ENCODE data around the gene ADAM15.

ADAM15 gene

DNA sequence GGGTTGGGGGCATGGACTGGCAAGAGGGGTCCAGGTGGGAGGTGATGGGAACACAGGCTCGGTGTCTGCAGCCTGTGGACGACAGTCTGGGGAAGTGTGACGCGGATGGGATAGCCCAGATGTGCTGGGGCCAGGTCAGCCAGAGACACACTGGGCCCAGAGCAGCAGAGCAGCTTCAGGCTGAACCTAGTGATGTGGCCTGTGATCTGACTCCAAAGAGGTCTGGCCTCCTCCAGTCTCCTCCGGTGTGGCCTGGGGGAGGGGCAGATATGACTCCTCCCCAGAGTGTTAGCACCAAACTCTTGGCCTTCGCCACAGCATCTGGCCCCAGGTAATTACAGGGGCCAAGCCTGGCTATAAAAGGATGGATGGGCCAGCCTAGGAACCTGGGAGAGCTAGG, 41.0 kb downstream of the ADAM15 start:
- FAIRE-seq = no peak

DNA sequence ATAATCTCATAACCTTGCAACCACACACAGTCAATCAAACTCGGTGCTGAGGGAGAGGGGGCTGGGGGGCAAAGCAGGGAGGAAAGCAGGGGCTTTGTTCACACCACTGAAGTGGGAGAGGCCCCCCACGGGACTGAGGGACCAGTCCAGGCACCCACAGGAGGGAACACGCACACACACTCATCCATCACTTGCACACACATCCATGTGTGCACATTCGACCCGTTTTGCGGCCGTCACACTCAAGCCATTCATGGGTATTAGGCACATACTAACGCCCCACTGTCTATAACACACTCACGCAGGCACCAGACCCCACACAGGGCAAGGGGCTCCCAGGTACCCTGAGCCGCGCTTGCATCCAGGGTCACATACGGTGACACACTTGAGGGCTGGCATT, 41.5 kb downstream of the ADAM15 start:
- no peak for FAIRE-seq

DNA sequence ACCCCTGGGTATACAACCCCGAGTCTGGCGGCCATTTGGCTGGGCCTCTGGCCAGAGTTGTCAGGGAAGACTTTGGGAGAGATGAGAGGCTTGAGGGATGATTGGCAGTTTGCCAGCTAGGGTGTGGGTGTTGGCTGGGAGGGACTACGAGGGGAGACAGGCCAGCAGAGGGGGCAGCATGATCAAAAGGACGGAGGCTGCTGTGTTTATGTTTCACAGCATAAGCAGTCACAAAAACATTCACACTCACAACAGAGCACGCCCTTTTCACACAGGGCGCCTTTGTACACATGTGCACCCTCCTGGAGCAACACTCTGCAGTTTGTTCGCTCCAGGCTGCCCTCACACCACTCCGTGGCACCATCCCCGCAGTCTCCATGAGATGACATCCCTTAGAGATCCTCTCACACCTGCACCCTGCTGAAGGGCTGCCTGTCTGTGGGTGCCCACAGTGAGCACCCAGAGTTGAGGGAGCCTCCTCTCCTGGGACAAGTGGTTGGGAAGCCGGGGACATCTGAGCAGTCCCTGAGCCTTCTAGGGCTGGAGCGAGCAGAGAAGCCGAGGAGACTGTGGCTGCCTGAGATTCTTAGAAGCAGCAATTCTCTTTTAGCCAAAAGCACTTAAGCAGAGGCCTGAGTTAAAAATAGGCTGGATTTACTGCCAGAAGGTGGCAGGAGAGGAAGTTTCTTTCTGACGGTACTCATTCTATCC, 43.0 kb downstream of the ADAM15 start:
- FAIRE-seq = no peak

DNA sequence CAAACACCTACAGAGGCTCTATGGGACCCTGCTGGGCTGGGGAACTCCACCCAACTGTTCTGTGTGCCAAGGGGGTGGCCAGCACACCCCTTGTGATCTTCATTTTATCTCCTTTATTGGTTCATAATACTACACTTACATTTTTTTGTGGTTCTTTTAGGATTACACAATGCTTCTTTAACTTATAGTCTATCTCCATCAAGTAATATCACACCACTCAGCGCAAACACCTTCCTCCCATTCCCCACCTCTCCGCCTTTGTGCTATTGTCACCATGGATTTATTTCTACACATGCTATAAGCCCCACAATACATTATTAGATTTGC, 43.5 kb downstream of the ADAM15 start:
- FAIRE-seq = no peak

DNA sequence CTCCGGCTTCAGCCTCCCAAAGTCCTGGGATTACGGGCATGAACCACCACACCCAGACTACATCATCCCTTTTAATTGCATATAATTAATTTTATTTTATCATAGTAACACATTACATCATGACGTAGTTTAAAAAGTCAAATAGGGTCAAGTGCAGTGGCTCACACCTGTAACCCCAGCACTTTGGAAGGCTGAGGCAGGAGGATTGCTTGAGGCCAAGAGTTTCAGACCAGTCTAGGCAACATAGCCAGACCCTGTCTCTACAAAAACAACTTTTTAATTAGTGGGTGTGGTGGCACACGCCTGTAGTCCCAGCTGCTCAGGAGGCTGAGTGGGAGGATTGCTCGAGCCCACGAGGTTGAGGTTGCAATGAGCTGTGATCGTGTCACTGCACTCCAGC, 48.2 kb downstream of the ADAM15 start:
- FAIRE-seq = no peak

DNA sequence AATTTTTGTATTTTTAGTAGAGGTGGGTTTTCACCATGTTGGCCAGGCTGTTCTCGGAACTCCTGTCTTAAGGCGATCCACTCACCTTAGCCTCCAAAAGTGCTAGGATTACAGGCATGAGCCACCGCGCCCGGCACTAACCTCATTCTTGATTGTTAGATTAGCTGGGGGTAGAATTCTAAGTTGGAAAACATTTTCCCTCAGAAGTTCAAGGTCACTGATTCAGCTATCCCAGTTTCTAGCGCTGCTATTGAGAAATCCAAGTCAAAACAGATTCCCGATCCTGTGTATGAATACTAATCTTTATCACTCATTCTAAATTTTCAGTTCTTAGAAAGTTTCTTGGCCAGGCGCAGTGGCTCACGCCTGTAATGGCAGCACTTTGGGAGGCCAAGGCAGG, 52.2 kb downstream of the ADAM15 start:
- FAIRE-seq = no peak

DNA sequence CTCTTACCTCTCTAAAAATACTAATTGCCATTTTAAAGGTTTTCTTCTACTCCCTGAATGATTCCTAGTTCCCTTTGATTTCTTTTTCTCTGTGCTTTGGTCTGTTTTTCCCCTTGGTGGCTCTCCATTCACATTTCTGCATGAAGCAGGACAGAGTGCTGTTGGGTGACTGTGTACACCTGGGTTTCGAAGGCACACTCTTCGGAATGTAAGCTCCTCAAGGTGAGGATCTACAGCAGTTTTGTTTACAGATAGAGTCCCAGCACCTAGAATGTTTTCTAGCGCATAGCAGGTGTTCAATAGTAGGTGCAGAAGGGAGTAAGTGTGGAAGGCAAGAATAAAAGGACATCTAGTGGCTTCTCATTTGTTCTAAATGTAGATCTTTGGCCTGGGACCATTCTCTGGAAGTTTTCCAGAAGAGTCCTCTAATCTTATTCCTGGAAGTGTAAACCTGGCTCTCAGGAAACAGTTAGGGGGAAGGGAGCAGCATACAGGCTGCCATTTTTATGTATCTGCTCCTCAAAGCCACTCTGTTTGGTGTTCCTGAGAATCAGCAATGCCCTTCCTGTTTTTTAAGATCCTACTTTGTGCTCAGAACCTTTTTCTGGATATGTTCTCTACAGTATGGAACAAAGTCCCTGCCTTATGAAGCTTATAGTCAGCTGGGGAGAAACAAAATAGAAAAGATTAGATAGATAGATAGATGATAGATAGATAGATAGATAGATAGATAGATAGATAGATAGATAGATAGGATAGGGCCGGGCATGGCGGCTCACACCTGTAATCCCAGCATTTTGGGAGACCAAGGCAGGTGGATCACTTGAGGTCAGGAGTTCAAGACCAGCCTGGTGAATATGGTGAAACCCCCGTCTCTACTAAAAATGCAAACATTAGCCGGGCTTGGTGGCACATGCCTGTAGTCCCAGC, 53.8 kb downstream of the ADAM15 start:
- no peak for FAIRE-seq

DNA sequence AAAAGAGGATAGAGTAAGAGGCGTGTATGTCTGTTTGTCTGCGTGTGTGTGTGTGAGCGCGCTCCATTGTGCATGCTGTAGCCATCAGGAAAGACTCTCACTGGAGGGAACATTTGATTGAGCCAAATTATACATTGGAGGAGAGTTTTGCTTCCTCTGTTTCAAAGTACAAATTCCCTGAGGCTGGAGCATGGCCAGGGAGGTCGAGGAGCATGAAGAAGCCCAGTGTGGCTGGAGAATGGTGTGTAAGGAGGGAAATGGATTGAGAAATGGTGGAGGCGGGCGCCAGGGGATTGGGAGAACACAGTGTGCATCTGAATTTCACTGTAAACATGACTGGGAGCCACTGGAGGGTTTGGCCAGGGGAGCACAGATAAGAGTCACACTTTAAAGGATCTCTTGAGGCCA, 54.5 kb downstream of the ADAM15 start:
- no peak for FAIRE-seq

DNA sequence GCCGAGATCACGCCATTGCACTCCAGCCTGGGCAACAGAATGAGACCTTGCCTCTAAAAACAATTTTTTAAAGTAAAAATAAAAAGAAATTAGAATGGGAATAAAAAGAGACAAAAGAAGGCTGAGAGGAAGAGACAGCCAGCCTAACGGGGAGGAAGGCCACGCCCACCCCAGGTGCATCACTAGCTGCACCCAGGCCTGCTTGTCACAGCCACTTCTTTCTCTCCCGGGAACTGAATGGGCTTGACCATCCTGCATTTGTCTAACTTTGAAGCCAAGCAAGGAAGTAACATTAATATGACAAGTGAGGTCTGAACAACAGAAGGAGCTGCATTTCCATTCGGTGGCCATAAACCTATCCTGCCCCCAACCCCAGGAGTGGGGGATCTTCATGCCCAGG, 55.7 kb downstream of the ADAM15 start:
- no peak for FAIRE-seq

DNA sequence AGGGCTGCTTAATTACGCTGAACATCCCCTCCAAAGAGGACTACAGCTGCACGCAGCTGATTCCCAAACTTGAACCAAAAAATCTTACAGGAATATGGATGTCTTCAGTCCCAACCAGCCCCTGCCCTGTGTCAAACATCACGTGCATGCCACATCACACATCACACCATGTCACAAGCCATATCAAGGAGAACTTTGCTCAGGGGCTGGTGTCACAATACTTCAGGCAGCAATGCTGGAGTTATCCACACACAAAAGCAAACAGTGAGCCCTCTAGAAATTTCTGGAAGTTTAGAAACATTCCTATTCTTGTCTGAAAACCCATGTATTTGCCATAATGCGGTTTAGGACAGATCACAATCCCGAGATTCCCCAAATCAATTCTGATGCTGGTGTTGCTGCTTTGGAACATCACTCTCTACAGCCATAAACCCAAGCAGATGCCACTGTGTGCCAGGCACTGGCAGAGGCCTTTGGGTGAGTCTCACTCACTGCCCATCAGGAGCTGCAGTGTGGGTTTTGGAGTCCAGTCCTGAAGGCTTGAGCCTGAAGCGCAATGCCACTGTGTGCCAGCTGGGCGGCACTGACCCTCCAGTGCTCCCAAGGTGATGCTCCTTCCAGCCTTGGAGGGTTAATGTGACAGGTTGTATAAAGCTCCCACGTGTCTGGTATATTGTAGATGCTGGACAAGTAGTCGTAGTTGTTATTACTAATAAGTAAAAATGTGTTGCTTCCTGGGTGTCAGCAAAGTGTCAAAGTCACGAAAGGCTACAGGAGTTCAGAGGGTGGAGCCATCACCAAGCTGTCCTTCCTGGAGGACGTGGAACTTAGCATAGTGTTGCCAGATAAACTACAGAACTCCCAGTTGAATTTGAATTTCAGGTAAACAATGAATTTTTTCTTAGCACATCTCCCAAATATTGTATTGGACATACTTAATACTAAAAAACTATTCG, 56.5 kb downstream of the ADAM15 start:
- no peak for FAIRE-seq

DNA sequence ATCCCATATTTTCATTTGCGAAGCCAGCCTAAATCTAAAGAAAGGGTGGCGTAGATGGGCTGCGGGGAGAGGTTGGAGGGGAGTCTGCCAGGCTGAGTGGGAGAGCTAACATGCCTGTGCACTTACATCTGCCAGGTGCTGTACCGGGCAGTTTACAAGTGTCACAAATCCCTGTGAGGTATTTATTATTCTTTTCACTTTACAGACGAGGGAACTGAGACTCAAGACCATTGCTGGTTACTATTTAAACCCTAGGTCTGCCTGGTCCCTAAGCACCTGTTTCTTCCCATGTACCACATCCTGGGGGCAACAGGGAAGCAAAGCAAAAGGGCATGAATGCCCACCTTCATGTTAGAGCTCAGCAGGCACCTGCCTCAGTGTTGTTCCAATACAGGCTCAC, 57.2 kb downstream of the ADAM15 start:
- no peak for FAIRE-seq

DNA sequence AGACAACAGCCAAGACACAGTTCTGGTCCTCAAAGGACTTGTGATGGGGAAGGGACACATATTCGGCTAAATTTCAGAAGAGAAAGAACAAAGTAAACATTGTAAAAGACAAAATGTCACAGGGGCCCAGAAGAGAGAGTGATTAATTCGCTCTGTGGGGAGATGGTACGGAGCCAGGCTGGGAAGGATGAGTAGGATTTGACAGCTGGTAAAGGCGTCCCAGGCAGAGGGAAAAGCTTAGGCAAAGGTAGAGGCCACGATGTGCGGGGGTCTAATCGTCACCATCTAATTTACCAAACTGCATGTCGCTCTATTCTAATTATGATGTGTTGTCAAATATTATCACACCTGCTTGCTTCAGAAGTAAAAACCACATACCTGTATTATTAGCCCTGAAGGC, 59.3 kb downstream of the ADAM15 start:
- FAIRE-seq = no peak

DNA sequence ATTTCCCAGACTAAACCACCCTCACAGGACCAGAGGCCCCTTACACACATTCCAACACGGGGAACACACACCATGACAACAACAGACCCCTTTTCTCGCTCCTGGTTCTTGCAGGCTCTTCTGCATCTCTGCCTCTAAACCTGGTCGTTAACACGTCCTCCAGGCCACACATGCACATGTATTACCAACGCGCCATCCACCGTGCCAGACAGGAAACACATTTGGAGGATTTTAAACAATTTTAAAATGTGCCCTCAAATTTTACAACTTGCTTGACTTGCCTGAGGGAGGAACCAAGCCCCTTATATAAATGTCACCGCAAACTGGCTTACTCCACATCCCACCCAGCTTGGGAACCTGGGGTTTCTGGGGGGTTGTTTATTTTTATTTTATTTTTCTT, 59.7 kb downstream of the ADAM15 start:
- no peak for FAIRE-seq

Data from A204.1 (cell line).